ENCODE data around the gene SLC7A14.

Gene SLC7A14

GRCh38 chr3:170493712-170494182, 92.1 kb downstream of the SLC7A14 start:
- no peaks in the 10 kb centered on the region for H3K27me3 ChIP-seq (ENCODE audit: low read length)
- no peaks in the 10 kb centered on the region for H3F3A ChIP-seq (ENCODE audit: insufficient read depth)
- H3K9me2 ChIP-seq (replicated peaks; ENCODE audit: insufficient read depth, low read length), result no peaks in the 10 kb centered on the region
- H3K27ac ChIP-seq (ENCODE audit: low read depth, low read length), result no peak overlapping the region
- no peak overlapping the region for H2AFZ ChIP-seq (ENCODE audit: low read depth, low read length, severe bottlenecking)
- no peaks in the 10 kb centered on the region for H4K20me1 ChIP-seq (ENCODE audit: low read depth, low read length)
- TF ChIP-seq CTCF (IDR thresholded peaks at IDR 0.05; ENCODE audit: insufficient read depth, low read length, poor library complexity, severe bottlenecking) (no peak), EZH2phosphoT487 (conservative IDR thresholded peaks at IDR 0.05; ENCODE audit: low read length) (no peak)
- no peak overlapping the region for H3K9ac ChIP-seq (ENCODE audit: low read length)
- H3K9me3 ChIP-seq (ENCODE audit: insufficient read depth, low read length), result no peaks in the 10 kb centered on the region
- H3K79me2 ChIP-seq (ENCODE audit: insufficient read depth, low read length), result no peaks in the 10 kb centered on the region
- H3K4me2 ChIP-seq (ENCODE audit: low read depth, low read length, poor library complexity, severe bottlenecking), result no peak overlapping the region
- no peak overlapping the region for H3K4me3 ChIP-seq (ENCODE audit: insufficient read depth, low read length, poor library complexity, severe bottlenecking)
- no peaks in the 10 kb centered on the region for H3K36me3 ChIP-seq (ENCODE audit: low read length)

DNA sequence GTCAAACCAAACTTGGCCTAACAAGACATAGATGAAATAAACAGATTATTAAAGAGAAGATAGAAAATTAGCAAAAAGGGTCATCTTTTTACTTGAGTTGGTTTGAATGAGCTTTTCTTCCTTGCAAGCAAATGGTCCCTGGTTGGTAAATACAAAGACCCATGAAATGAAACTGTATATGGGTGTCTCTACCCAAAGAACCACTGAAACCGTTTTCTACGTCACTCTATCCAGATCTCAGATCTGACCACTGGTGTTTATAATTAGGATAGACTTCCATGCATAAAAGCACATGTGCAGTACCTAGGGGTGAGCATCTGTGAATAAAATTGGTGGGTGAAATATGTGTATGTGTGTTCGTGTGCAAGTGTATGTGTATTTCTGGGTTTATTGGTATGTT, 94.0 kb downstream of the SLC7A14 start:
- H3F3A ChIP-seq (ENCODE audit: insufficient read depth), result no peaks in the 10 kb centered on the region
- no peak overlapping the region for H3K27ac ChIP-seq (ENCODE audit: low read depth, low read length)
- no peak overlapping the region for H3K9ac ChIP-seq (ENCODE audit: low read length)
- H3K4me2 ChIP-seq (ENCODE audit: low read depth, low read length, poor library complexity, severe bottlenecking), result no peak overlapping the region
- H3K36me3 ChIP-seq (ENCODE audit: low read length), result no peaks in the 10 kb centered on the region
- no peak overlapping the region for H3K4me3 ChIP-seq (ENCODE audit: insufficient read depth, low read length, poor library complexity, severe bottlenecking)
- H3K27me3 ChIP-seq (ENCODE audit: low read length), result no peaks in the 10 kb centered on the region
- TF ChIP-seq EZH2phosphoT487 (conservative IDR thresholded peaks at IDR 0.05; ENCODE audit: low read length) (no peak), CTCF (IDR thresholded peaks at IDR 0.05; ENCODE audit: insufficient read depth, low read length, poor library complexity, severe bottlenecking) (no peak)
- H3K79me2 ChIP-seq (ENCODE audit: insufficient read depth, low read length), result no peaks in the 10 kb centered on the region
- H2AFZ ChIP-seq (ENCODE audit: low read depth, low read length, severe bottlenecking), result no peak overlapping the region
- H3K9me3 ChIP-seq (ENCODE audit: insufficient read depth, low read length), result no peaks in the 10 kb centered on the region
- no peaks in the 10 kb centered on the region for H3K9me2 ChIP-seq (replicated peaks; ENCODE audit: insufficient read depth, low read length)
- H4K20me1 ChIP-seq (ENCODE audit: low read depth, low read length), result no peaks in the 10 kb centered on the region

DNA sequence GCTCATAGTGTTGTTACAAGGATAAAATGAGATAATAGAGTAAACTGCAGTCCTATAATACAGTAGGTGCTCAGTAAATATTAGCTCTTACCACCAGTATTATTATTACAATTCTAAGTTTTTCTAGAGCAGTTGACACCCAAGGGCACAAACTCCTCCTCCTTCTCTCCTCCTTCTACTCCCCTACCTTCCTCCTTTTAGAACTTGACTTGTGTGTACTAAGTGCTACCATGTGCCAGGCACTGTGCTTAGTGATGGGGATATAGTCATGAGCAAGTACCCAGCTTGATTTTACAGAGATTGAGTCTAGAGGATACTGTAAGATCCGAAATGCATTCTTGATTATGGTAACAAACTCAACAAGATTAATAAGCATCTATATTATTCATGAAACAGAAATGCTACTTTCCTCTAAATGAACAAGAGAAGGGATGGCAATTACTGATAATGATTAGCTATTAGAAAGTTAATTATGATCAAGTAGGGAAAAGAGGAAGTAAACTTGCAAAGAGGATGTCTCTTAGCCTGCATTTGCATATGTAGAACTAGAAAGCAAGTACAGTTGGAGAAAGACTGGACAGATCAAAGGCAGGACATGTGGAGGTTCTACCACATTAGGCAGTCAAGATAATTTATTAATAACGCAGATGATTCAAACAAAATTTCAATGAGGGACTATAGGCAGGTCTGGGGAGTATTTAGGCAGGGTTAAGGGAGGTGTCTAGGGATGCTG, 94.9 kb downstream of the SLC7A14 start:
- no peaks in the 10 kb centered on the region for H3K9me2 ChIP-seq (replicated peaks; ENCODE audit: insufficient read depth, low read length)
- H3K9me3 ChIP-seq (ENCODE audit: insufficient read depth, low read length), result no peaks in the 10 kb centered on the region
- no peaks in the 10 kb centered on the region for H4K20me1 ChIP-seq (ENCODE audit: low read depth, low read length)
- no peak overlapping the region for H3K4me3 ChIP-seq (ENCODE audit: insufficient read depth, low read length, poor library complexity, severe bottlenecking)
- H2AFZ ChIP-seq (ENCODE audit: low read depth, low read length, severe bottlenecking), result no peak overlapping the region
- no peak for TF ChIP-seq EZH2phosphoT487 (conservative IDR thresholded peaks at IDR 0.05; ENCODE audit: low read length)
- TF ChIP-seq CTCF (IDR thresholded peaks at IDR 0.05; ENCODE audit: insufficient read depth, low read length, poor library complexity, severe bottlenecking), result no peak
- no peaks in the 10 kb centered on the region for H3K79me2 ChIP-seq (ENCODE audit: insufficient read depth, low read length)
- H3K9ac ChIP-seq (ENCODE audit: low read length), result no peak overlapping the region
- no peak overlapping the region for H3K4me2 ChIP-seq (ENCODE audit: low read depth, low read length, poor library complexity, severe bottlenecking)
- H3F3A ChIP-seq (ENCODE audit: insufficient read depth), result no peaks in the 10 kb centered on the region
- H3K27me3 ChIP-seq (ENCODE audit: low read length), result no peaks in the 10 kb centered on the region
- H3K36me3 ChIP-seq (ENCODE audit: low read length), result no peaks in the 10 kb centered on the region
- H3K27ac ChIP-seq (ENCODE audit: low read depth, low read length), result no peak overlapping the region
